NCI-H510A treated with DMSO at 0.1 percent for 48 hours (cell line): ENCODE results near the gene MAN2B1.
A peak's percentile ranks its signal among the peaks of the same experiment; 100 is the strongest.

Experiments used
- DNase-seq: peaks from one replicate; lab custom pipeline; 2025; lab: John Stamatoyannopoulos, UW

The MAN2B1 gene

DNA sequence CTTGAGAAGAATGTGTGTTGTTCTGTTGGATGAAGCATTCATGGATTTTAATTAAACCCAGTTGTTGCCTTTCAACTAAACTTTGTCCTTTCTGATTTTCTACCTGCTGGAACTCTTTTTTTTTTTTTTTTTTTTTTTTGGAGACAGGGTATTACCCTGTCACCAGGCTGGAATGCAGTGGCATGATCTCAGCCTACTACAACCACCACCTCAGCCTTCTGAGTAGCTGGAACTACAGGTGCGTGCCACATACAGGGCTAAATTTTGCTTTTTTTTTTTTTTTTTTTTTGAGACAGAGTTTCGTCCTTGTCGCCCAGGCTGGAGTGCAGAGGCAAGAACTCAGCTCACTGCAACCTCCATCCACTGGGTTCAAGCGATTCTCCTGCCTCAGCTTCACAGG, 48.9 kb downstream of the MAN2B1 start:
- DNase-seq = no peak

DNA sequence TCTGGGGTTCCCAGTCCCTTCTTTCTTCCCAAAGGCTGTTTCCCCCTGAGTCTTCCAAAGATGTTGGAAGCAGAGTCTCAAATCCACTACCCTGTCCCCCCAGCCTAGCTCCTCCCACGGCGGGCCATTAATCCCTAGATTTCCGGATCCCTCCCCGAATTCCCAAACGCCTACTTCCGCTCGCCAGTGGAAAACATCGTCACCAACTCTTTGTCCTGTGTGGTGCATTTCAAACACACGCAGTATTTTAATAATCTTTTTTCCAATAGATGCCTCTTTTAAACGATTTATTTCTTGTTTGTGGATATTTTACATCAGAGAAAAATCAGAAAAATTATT, 55.2 kb downstream of the MAN2B1 start:
- peak; percentile 68 for DNase-seq

- peak; percentile 97 for DNase-seq
Observed at GRCh38 chr19:12610540-12611360, 55.8 kb downstream of the MAN2B1 start, which contains the start of the genes ZNF490 and ZNF791. TSS of gene ZNF490 (minus strand) at chr19:12610813. CDS start at chr19:12610680, 133 bp downstream. TSS of gene ZNF791 (plus strand) at chr19:12610920. CDS start at chr19:12611080, 160 bp downstream.

- no peak for DNase-seq
Observed at GRCh38 chr19:12607631-12608030, 58.9 kb downstream of the MAN2B1 start.

DNA sequence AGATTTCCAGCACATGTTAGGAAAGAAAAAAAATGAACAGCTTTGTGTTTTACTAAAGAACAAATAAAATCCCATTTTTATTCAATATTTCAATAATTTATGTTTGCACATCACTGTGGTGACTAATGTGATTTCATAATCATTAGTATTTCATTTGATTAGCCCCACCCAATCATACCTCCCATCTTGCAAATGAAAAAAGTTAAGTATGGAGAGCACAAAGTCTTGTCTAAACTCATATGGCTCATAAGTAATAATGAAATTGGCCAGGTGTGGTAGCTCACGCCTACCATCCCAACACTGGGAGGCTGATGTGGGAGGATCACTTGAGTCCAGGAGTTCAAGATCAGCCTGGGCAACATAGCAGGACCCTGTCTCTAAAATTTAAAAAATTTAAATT, 59.7 kb downstream of the MAN2B1 start:
- DNase-seq = no peak

GRCh38 chr19:12603714-12604113, 62.8 kb downstream of the MAN2B1 start:
- DNase-seq = no peak

GRCh38 chr19:12597594-12597993, 68.9 kb downstream of the MAN2B1 start:
- no peak for DNase-seq

GRCh38 chr19:12596927-12597548, 69.5 kb downstream of the MAN2B1 start:
- no peak for DNase-seq
